GM21576 (cell line): Measurements from ENCODE around the gene TMPRSS13.
"Not testable (repeated sequence)": the region's sequence is repeated elsewhere in the genome, so short reads cannot be mapped to it uniquely, and the experiment has no call there.

Experiments
- ATAC-seq: cut with Tn5 transposase; IDR thresholded peaks from one replicate; pipeline ENCODE4 v1.9.1; 2021; ENCODE audit warnings: mild to moderate bottlenecking, moderate library complexity; ENCODE audit not compliant: unreplicated experiment

TMPRSS13 gene

GRCh38 chr11:117931331-117931950, 2.2 kb upstream of the TMPRSS13 start:
- ATAC-seq: no peak

GRCh38 chr11:117930668-117931330, 1.6 kb upstream of the TMPRSS13 start:
- ATAC-seq: no peak

GRCh38 chr11:117929916-117930570, 841 bp upstream of the TMPRSS13 start:
- no peak for ATAC-seq

GRCh38 chr11:117928446-117929141, 608 bp downstream of the TMPRSS13 start:
- no peak for ATAC-seq

- no peak for ATAC-seq
These were observed 1.3 kb downstream of the TMPRSS13 start for GRCh38 chr11:117927926-117928325.

GRCh38 chr11:117926166-117926565, 3.0 kb downstream of the TMPRSS13 start:
- ATAC-seq: not testable (repeated sequence)

GRCh38 chr11:117925198-117925925, 3.8 kb downstream of the TMPRSS13 start:
- ATAC-seq: no peak

GRCh38 chr11:117924631-117925170, 4.5 kb downstream of the TMPRSS13 start:
- ATAC-seq: no peak

- no peak for ATAC-seq
These were observed 5.4 kb downstream of the TMPRSS13 start for GRCh38 chr11:117923773-117924172.

- ATAC-seq: no peak
These were observed 5.9 kb downstream of the TMPRSS13 start for GRCh38 chr11:117923275-117923674.

GRCh38 chr11:117921893-117922292, 7.3 kb downstream of the TMPRSS13 start:
- no peak for ATAC-seq

- ATAC-seq: no peak
These were observed 7.7 kb downstream of the TMPRSS13 start for GRCh38 chr11:117921456-117921855.

- no peak for ATAC-seq
These were observed 9.4 kb downstream of the TMPRSS13 start for GRCh38 chr11:117919781-117920221.

- ATAC-seq: no peak
These were observed 9.9 kb downstream of the TMPRSS13 start for GRCh38 chr11:117919341-117919740.

GRCh38 chr11:117918366-117919255, 10.6 kb downstream of the TMPRSS13 start:
- ATAC-seq: no peak

- ATAC-seq: no peak
These were observed 11.5 kb downstream of the TMPRSS13 start for GRCh38 chr11:117917591-117918151.

GRCh38 chr11:117916956-117917355, 12.2 kb downstream of the TMPRSS13 start:
- ATAC-seq: no peak

GRCh38 chr11:117915672-117916235, 13.4 kb downstream of the TMPRSS13 start:
- no peak for ATAC-seq
